Endothelial cell of umbilical vein (primary cell): ENCODE results near the gene CCDC91. TPM values are rescaled to one million over a fixed set of nuclear protein-coding genes. Genes with fewer than 3 reads are reported as not detected.

Experiments
- BruUV-seq: library from RNA; stranded (reverse); fragments of 400-500 nt; replicated peaks from 2 replicates; lab custom pipeline; 2021; lab: Mats Ljungman, UMichigan
- CTCF ChIA-PET: fragments of 300-600, 350-600 bp; sonication (Branson Sonifier 250); formaldehyde crosslinking; loops from one replicate; lab custom pipeline; 2021; ENCODE audit warnings: antibody characterized with exemption, inconsistent platforms; lab: Charles Lee
- POLR2A ChIA-PET: fragments of 300-600, 350-600 bp; sonication (Branson Sonifier 250); formaldehyde crosslinking; loops from one replicate; lab custom pipeline; 2021; ENCODE audit warnings: antibody characterized with exemption, inconsistent platforms; lab: Charles Lee
- DNase-seq: peaks from one replicate; pipeline ENCODE4 v3.0.0-alpha.2; 2011; ENCODE audit warnings: low read depth, low spot score
- FAIRE-seq: peaks from 2 replicates; lab custom pipeline; 2011; peaks lifted over from hg19 to GRCh38; lab: Jason Lieb, UNC
- H2AFZ ChIP-seq: 2 replicates; pipeline ENCODE4 v1.6.0; 2012; ENCODE audit warnings: low read depth, low read length, control low read depth, inconsistent platforms
- H3K27ac ChIP-seq: 2 replicates; pipeline ENCODE4 v1.5.1; 2011; ENCODE audit warnings: low read depth, mild to moderate bottlenecking, control low read depth, low read length, moderate library complexity; ENCODE audit not compliant: insufficient read depth
- H3K27me3 ChIP-seq, 2 experiments: 2 replicates each; pipeline versions ENCODE4 v1.6.0 to v1.6.1; 2011; ENCODE audit warnings: low read length in 2 of 2, mixed read lengths in 1 of 2; ENCODE audit not compliant: control insufficient read depth in 2 of 2, insufficient read depth in 2 of 2
- H3K36me3 ChIP-seq, 2 experiments: 2 replicates in 1 of 2; 3 replicates in 1 of 2; pipeline ENCODE4 v1.5.1; 2011; ENCODE audit warnings: low read length in 2 of 2, mild to moderate bottlenecking in 1 of 2, moderate library complexity in 1 of 2; ENCODE audit not compliant: control insufficient read depth in 2 of 2, insufficient read depth in 2 of 2; ENCODE audit errors: extremely low read depth in 1 of 2
- H3K4me1 ChIP-seq: 3 replicates; pipeline ENCODE4 v1.5.1; 2011; ENCODE audit warnings: mild to moderate bottlenecking, low read length; ENCODE audit not compliant: control insufficient read depth, insufficient read depth; ENCODE audit errors: extremely low read depth
- H3K4me2 ChIP-seq: 2 replicates; pipeline ENCODE4 v1.6.1; 2011; ENCODE audit warnings: low read length, control low read depth, mixed read lengths; ENCODE audit not compliant: insufficient read depth
- H3K4me3 ChIP-seq, 3 experiments: fragments of 200-600 bp in 1 of 3; sonication (generic), shearing (Covaris generic) in 1 of 3; replicated peaks in 1 of 3; 2 replicates each; pipeline ENCODE4 v1.5.1; 2011 to 2016; ENCODE audit warnings: control low read depth in 3 of 3, low read length in 3 of 3, mild to moderate bottlenecking in 2 of 3, inconsistent platforms in 1 of 3, low read depth in 1 of 3, moderate library complexity in 1 of 3; ENCODE audit not compliant: insufficient read depth in 1 of 3
- H3K79me2 ChIP-seq: 2 replicates; pipeline ENCODE4 v1.6.0; 2012; ENCODE audit warnings: low read length, inconsistent platforms; ENCODE audit not compliant: control insufficient read depth, insufficient read depth
- H3K9ac ChIP-seq: replicated peaks from 2 replicates; pipeline ENCODE3; 2011; ENCODE audit warnings: low read length, control low read depth; ENCODE audit not compliant: insufficient read depth; ENCODE audit errors: extremely low read depth
- H3K9me1 ChIP-seq: replicated peaks from 3 replicates; pipeline ENCODE4 v1.6.0; 2011; ENCODE audit warnings: mild to moderate bottlenecking, low read length; ENCODE audit not compliant: control insufficient read depth, insufficient read depth; ENCODE audit errors: extremely low read depth
- H3K9me3 ChIP-seq: replicated peaks from 2 replicates; pipeline ENCODE4 v1.5.1; 2012; ENCODE audit warnings: low read length, inconsistent platforms; ENCODE audit not compliant: control insufficient read depth, insufficient read depth
- H4K20me1 ChIP-seq: replicated peaks from 2 replicates; pipeline ENCODE3; 2011; ENCODE audit warnings: mild to moderate bottlenecking, low read length; ENCODE audit not compliant: control insufficient read depth, insufficient read depth; ENCODE audit errors: extremely low read depth
- CTCF ChIP-seq, 2 donors: IDR thresholded peaks; 1 replicate in 1 of 2; 2 replicates in 1 of 2; pipeline ENCODE4 v1.5.1; 2011; ENCODE audit warnings: low read length in 2 of 2, mild to moderate bottlenecking in 2 of 2, moderate library complexity in 2 of 2, control low read depth in 1 of 2, inconsistent platforms in 1 of 2, low read depth in 1 of 2; ENCODE audit not compliant: insufficient read depth in 1 of 2; ENCODE audit errors: extremely low read depth in 1 of 2
- EZH2 ChIP-seq: IDR thresholded peaks from 2 replicates; pipeline ENCODE4 v1.6.1; 2012; ENCODE audit warnings: borderline replicate concordance, low read depth, mild to moderate bottlenecking, moderate library complexity, low read length, inconsistent platforms; ENCODE audit not compliant: severe bottlenecking
- FOS ChIP-seq: IDR thresholded peaks from 2 replicates; pipeline ENCODE4 v1.6.1; 2011; ENCODE audit warnings: mild to moderate bottlenecking, low read length, moderate library complexity, borderline replicate concordance; ENCODE audit not compliant: insufficient read depth
- GATA2 ChIP-seq: IDR thresholded peaks from 2 replicates; pipeline ENCODE4 v1.7.0; 2011; ENCODE audit warnings: low read depth, mild to moderate bottlenecking, moderate library complexity, mixed read lengths, low read length; ENCODE audit not compliant: insufficient read length, insufficient read depth
- JUN ChIP-seq: IDR thresholded peaks from 2 replicates; pipeline ENCODE4 v1.6.1; 2011; ENCODE audit warnings: borderline replicate concordance, low read depth; ENCODE audit not compliant: insufficient read length, insufficient read depth
- MAX ChIP-seq: IDR thresholded peaks from 2 replicates; pipeline ENCODE4 v1.6.1; 2011; ENCODE audit not compliant: insufficient read depth, insufficient read length
- MYC ChIP-seq: IDR thresholded peaks from one replicate; pipeline ENCODE4 v1.6.1; 2011; ENCODE audit warnings: mild to moderate bottlenecking, low read depth, low read length
- POLR2A ChIP-seq: IDR thresholded peaks from 2 replicates; pipeline ENCODE4 v1.6.1; 2012; ENCODE audit warnings: low read depth, mild to moderate bottlenecking, control low read depth, low read length
- POLR2AphosphoS5 ChIP-seq: IDR thresholded peaks from 2 replicates; pipeline ENCODE4 v1.6.1; 2012; ENCODE audit warnings: low read depth, mild to moderate bottlenecking, control low read depth, low read length, moderate library complexity; ENCODE audit not compliant: insufficient read depth
- dilution Hi-C: fragments of 300-500 bp; cut with MboI; formaldehyde crosslinking; loops from one replicate; pipeline ENCODE4 v1.15.0; 2019; ENCODE audit warnings: low sequenced_read_pairs; ENCODE audit not compliant: extremely low pct_ligation_motif_present
- intact Hi-C: fragments of 100-400 bp; cut with micrococcal nuclease; formaldehyde crosslinking; loops from one replicate; pipeline ENCODE4 v1.10.0; 2022
- polyA plus RNA-seq, 4 experiments: library from polyadenylated mRNA; depleted of rRNA in 3 of 4; stranded (reverse) in 3 of 4; unstranded in 1 of 4; fragments of >200 nt; gene quantifications; 2 replicates each; pipeline versions ENCODE4 v1.2.1 to v1.2.3, GENCODE V29; 2011 to 2012; ENCODE audit warnings: missing spikeins in 1 of 4
- total RNA-seq: library from RNA; stranded (reverse); gene quantifications from 2 replicates; pipeline ENCODE4 v1.2.3, GENCODE V29; 2021

CCDC91 gene
- total and polyA plus RNA-seq, 2 donors (not counting 3 experiments of a cell fraction or from before 2014, with no cell fraction given) = 3.8 to 10.5 TPM

- Histone ChIP-seq H3K9me3 (no peaks in the 10 kb centered on the region), H2AFZ (no peak overlapping the region), H3K79me2 (no peaks in the 10 kb centered on the region), H3K9ac (no peak overlapping the region), H4K20me1 (no peaks in the 10 kb centered on the region), H3K4me3 (no peak overlapping the region), H3K4me1 (peaks cover 3% of the 10 kb centered on the region), H3K27ac (no peak overlapping the region), H3K36me3 (no peaks in the 10 kb centered on the region), H3K4me2 (no peak overlapping the region), H3K9me1 (no peaks in the 10 kb centered on the region), H3K27me3 (no peaks in the 10 kb centered on the region)
- intact Hi-C loops (no loop called here), dilution Hi-C loops (no loop called here)
- DNase-seq (no peak), FAIRE-seq (no peak)
- CTCF ChIA-PET = no interaction called here
- no peak for TF ChIP-seq FOS
- TF ChIP-seq CTCF (IDR thresholded peaks at IDR 0.05; ENCODE audit: extremely low read depth in 1 of 2, insufficient read depth in 1 of 2, low read depth in 1 of 2, low read length in 2 of 2) = no peak
- no peak for TF ChIP-seq POLR2AphosphoS5
- POLR2A ChIA-PET = no interaction called here
- no TSS peak for BruUV-seq
These were observed 219.6 kb downstream of the CCDC91 start for GRCh38 chr12:28409892-28410291.

GRCh38 chr12:28413460-28414109 is 223.3 kb downstream of the CCDC91 start:
- H3K9me1 ChIP-seq = no peaks in the 10 kb centered on the region
- TF ChIP-seq MAX (no peak), GATA2 (no peak), CTCF (IDR thresholded peaks at IDR 0.05; ENCODE audit: extremely low read depth in 1 of 2, insufficient read depth in 1 of 2, low read depth in 1 of 2, low read length in 2 of 2) (no peak), POLR2A (no peak), POLR2AphosphoS5 (no peak), EZH2 (no peak), FOS (no peak), MYC (no peak), JUN (no peak)
- H3K27ac ChIP-seq = no peak overlapping the region
- no peak overlapping the region for H3K4me3 ChIP-seq
- ChIA-PET POLR2A (no interaction called here), CTCF (no interaction called here)
- no peaks in the 10 kb centered on the region for H3K79me2 ChIP-seq
- peaks cover 3% of the 10 kb centered on the region for H3K4me1 ChIP-seq
- no peaks in the 10 kb centered on the region for H4K20me1 ChIP-seq
- H3K9ac ChIP-seq = no peak overlapping the region
- BruUV-seq = no TSS peak
- FAIRE-seq (no peak), DNase-seq (no peak)
- intact Hi-C loops (no loop called here), dilution Hi-C loops (no loop called here)
- H3K4me2 ChIP-seq = no peak overlapping the region
- no peaks in the 10 kb centered on the region for H3K36me3 ChIP-seq
- H3K9me3 ChIP-seq = no peaks in the 10 kb centered on the region
- no peaks in the 10 kb centered on the region for H3K27me3 ChIP-seq
- no peak overlapping the region for H2AFZ ChIP-seq
